GM12891 (cell line): ENCODE results near the gene VASP.

ENCODE experiments used
- POLR2A ChIP-seq: IDR thresholded peaks from 2 replicates; pipeline ENCODE4 v1.6.1; 2011; ENCODE audit warnings: low read depth, low read length, control low read depth
- POLR2AphosphoS5 ChIP-seq: IDR thresholded peaks from 2 replicates; pipeline ENCODE4 v1.6.1; 2011; ENCODE audit warnings: low read depth, low read length, control low read depth
- TAF1 ChIP-seq: IDR thresholded peaks from 2 replicates; pipeline ENCODE4 v1.6.1; 2011; ENCODE audit warnings: low read depth, low read length, control low read depth

DNA sequence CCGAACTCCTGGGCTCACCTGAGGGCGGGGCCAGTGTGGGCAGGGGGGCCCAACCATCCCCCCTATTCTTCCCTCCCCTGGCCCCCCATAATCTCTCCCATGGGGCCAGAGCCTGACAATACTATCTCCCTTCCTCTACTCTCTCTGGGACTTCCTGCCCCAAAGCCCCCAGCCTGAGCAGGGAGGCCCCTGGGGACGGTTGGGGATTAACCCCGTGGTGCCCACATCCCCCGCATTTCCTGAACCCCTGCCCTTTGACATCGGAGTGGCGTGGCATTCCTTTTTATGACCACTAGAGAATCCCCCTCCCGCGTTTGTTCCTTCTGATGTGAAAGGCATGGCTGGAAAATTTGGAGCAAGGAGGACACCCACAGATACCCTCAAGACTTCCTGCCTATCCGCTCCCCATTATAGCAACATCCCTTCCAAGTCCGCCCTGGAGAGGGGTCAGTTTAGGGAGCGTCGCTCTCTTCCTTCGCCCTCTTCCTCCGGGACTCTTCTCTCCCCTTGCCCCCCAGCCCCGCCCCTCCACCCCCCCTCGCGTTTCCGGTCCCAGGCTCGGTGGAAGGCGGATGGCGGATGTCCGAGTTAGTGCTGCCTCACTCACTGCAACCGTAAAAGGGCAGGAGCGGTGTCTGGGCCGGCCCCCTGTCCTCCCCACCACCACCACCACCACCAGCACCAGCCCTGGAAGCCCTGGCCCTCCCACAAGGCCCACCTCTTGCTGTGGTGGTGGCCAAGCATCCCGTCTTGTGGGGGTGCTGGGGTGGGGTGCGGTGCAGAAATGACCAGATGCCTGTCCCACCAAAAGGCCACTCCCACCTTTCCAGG is 1.8 kb downstream of the VASP start:
- TF ChIP-seq POLR2AphosphoS5 (peak; percentile 65; the same call in 1 of the 2 replicates), POLR2A (peak; percentile 76), TAF1 (0 out of 2 replicates have a peak, but pooled peaks have one; percentile 9)
